IMR-90 (cell line): ENCODE data around the gene MRGPRF. TPM values are rescaled to one million over a fixed set of nuclear protein-coding genes. Genes with fewer than 3 reads are reported as not detected.

Experiments used
- ATAC-seq: fragments of 200-7000 bp; cut with Tn5 transposase; 2 replicates; pipeline ENCODE4 v1.9.1; 2020; ENCODE audit warnings: low read depth, mild to moderate bottlenecking, moderate library complexity
- BruUV-seq: library from RNA; stranded (reverse); fragments of 400-500 nt; replicated peaks from 2 replicates; lab custom pipeline; 2021; lab: Mats Ljungman, UMichigan
- CTCF ChIA-PET: fragments of 300-600 bp; formaldehyde crosslinking; extraction: SDS; loops from one replicate; lab custom pipeline; 2021; ENCODE audit warnings: antibody characterized with exemption; lab: Yijun Ruan, JAX
- POLR2A ChIA-PET: fragments of 300-600 bp; sonication (Branson Sonifier 250); formaldehyde crosslinking; loops from one replicate; lab custom pipeline; 2022; ENCODE audit warnings: antibody characterized with exemption; ENCODE audit not compliant: unreplicated experiment; lab: Charles Lee
- DNase-seq: peaks from one replicate; pipeline ENCODE4 v3.0.0; 2013
- H2AFZ ChIP-seq: replicated peaks from 2 replicates; pipeline ENCODE3; 2013; ENCODE audit warnings: low read length, mild to moderate bottlenecking; ENCODE audit not compliant: poor library complexity
- H2AK5ac ChIP-seq: 2 replicates; pipeline ENCODE4 v1.6.1; 2013; ENCODE audit warnings: low read depth, low read length, inconsistent platforms
- H2AK9ac ChIP-seq: replicated peaks from 2 replicates; pipeline ENCODE3; 2013; ENCODE audit warnings: mild to moderate bottlenecking, low read depth, low read length, moderate library complexity; ENCODE audit not compliant: poor library complexity
- H2BK120ac ChIP-seq: 2 replicates; pipeline ENCODE4 v1.6.1; 2013; ENCODE audit warnings: low read depth, low read length, inconsistent platforms
- H2BK15ac ChIP-seq: 3 replicates; pipeline ENCODE4 v1.6.1; 2013; ENCODE audit warnings: low read depth, low read length, inconsistent platforms
- H2BK20ac ChIP-seq: 2 replicates; pipeline ENCODE4 v1.6.1; 2013; ENCODE audit warnings: low read depth, mild to moderate bottlenecking, inconsistent platforms, low read length, moderate library complexity
- H2BK5ac ChIP-seq: 2 replicates; pipeline ENCODE4 v1.6.1; 2013; ENCODE audit warnings: mild to moderate bottlenecking, low read depth, low read length, inconsistent platforms; ENCODE audit not compliant: poor library complexity, severe bottlenecking
- H3K14ac ChIP-seq: replicated peaks from 2 replicates; pipeline ENCODE4 v1.6.1; 2013; ENCODE audit warnings: low read depth, low read length, inconsistent platforms
- H3K18ac ChIP-seq: 2 replicates; pipeline ENCODE4 v1.6.1; 2013; ENCODE audit warnings: low read depth, low read length, control low read depth
- H3K23ac ChIP-seq: 2 replicates; pipeline ENCODE4 v1.6.1; 2013; ENCODE audit warnings: low read depth, low read length, inconsistent platforms
- H3K27ac ChIP-seq: 2 replicates; pipeline ENCODE4 v1.5.1; 2013; ENCODE audit warnings: mild to moderate bottlenecking, control low read depth, low read length; ENCODE audit not compliant: insufficient read depth
- H3K27me3 ChIP-seq: 2 replicates; pipeline ENCODE4 v1.6.1; 2013; ENCODE audit warnings: low read length; ENCODE audit not compliant: control insufficient read depth, insufficient read depth
- H3K36me3 ChIP-seq: 2 replicates; pipeline ENCODE4 v1.6.1; 2013; ENCODE audit warnings: low read length, mixed read lengths; ENCODE audit not compliant: control insufficient read depth, insufficient read depth
- H3K4ac ChIP-seq: 2 replicates; pipeline ENCODE4 v1.6.1; 2013; ENCODE audit warnings: low read depth, low read length, inconsistent platforms
- H3K4me1 ChIP-seq: 2 replicates; pipeline ENCODE4 v1.6.1; 2013; ENCODE audit warnings: low read length, mixed read lengths; ENCODE audit not compliant: control insufficient read depth, insufficient read depth
- H3K4me2 ChIP-seq: 2 replicates; pipeline ENCODE4 v1.6.1; 2013; ENCODE audit warnings: low read depth, mild to moderate bottlenecking, control low read depth, low read length, moderate library complexity
- H3K4me3 ChIP-seq: 2 replicates; pipeline ENCODE4 v1.5.1; 2013; ENCODE audit warnings: low read depth, mild to moderate bottlenecking, control low read depth, low read length, moderate library complexity; ENCODE audit not compliant: insufficient read depth
- H3K56ac ChIP-seq: 2 replicates; pipeline ENCODE4 v1.6.1; 2013; ENCODE audit warnings: low read length, inconsistent platforms; ENCODE audit not compliant: insufficient read depth; ENCODE audit errors: extremely low read depth
- H3K79me1 ChIP-seq, 2 experiments: 2 replicates each; pipeline ENCODE4 v1.6.1; 2013; ENCODE audit warnings: low read length in 2 of 2, inconsistent platforms in 1 of 2, low read depth in 1 of 2
- H3K9ac ChIP-seq: 2 replicates; pipeline ENCODE4 v1.6.1; 2013; ENCODE audit warnings: low read depth, low read length, control low read depth
- H3K9me1 ChIP-seq: 2 replicates; pipeline ENCODE4 v1.6.1; 2013; ENCODE audit warnings: low read length, inconsistent platforms; ENCODE audit not compliant: insufficient read depth
- H3K9me3 ChIP-seq: 2 replicates; pipeline ENCODE4 v1.6.1; 2013; ENCODE audit warnings: low read length; ENCODE audit not compliant: control insufficient read depth, insufficient read depth
- H4K20me1 ChIP-seq: 2 replicates; pipeline ENCODE4 v1.6.1; 2013; ENCODE audit warnings: low read length, inconsistent platforms; ENCODE audit not compliant: insufficient read depth
- H4K5ac ChIP-seq: 2 replicates; pipeline ENCODE4 v1.6.1; 2013; ENCODE audit warnings: mild to moderate bottlenecking, low read depth, low read length, control low read depth
- H4K8ac ChIP-seq, 2 experiments: 2 replicates each; pipeline ENCODE4 v1.6.1; 2013; ENCODE audit warnings: low read depth in 2 of 2, low read length in 2 of 2, control low read depth in 1 of 2, inconsistent platforms in 1 of 2
- H4K91ac ChIP-seq: 2 replicates; pipeline ENCODE4 v1.6.1; 2013; ENCODE audit warnings: low read depth, low read length, inconsistent platforms; ENCODE audit not compliant: insufficient read depth
- BHLHE40 ChIP-seq: fragments of 150-350 bp; IDR thresholded peaks from 2 replicates; pipeline ENCODE4 v1.6.1; 2016; ENCODE audit warnings: mild to moderate bottlenecking, low read depth, low read length
- CEBPB ChIP-seq: IDR thresholded peaks from 2 replicates; pipeline ENCODE4 v1.6.1; 2012; ENCODE audit warnings: low read depth, low read length, improper control_type of control experiment
- CHD1 ChIP-seq: IDR thresholded peaks from 2 replicates; pipeline ENCODE4 v1.6.1; 2012; ENCODE audit warnings: low read depth, low read length, improper control_type of control experiment
- FOS ChIP-seq: fragments of 150-350 bp; IDR thresholded peaks from 2 replicates; pipeline ENCODE4 v1.6.1; 2016; ENCODE audit warnings: low read depth, low read length
- MAFK ChIP-seq: IDR thresholded peaks from 2 replicates; pipeline ENCODE4 v1.6.1; 2012; ENCODE audit warnings: low read depth, low read length, improper control_type of control experiment
- MAZ ChIP-seq: IDR thresholded peaks from 2 replicates; pipeline ENCODE4 v1.6.1; 2012; ENCODE audit warnings: low read depth, mild to moderate bottlenecking, low read length, improper control_type of control experiment, moderate library complexity, borderline replicate concordance
- MXI1 ChIP-seq: IDR thresholded peaks from 2 replicates; pipeline ENCODE4 v1.6.1; 2012; ENCODE audit warnings: low read depth, mild to moderate bottlenecking, low read length, moderate library complexity, borderline replicate concordance
- NFE2L2 ChIP-seq: fragments of 150-350 bp; IDR thresholded peaks from 2 replicates; pipeline ENCODE4 v1.6.1; 2016; ENCODE audit warnings: low read depth, mild to moderate bottlenecking, low read length
- POLR2A ChIP-seq: IDR thresholded peaks from 2 replicates; pipeline ENCODE4 v1.6.1; 2012; ENCODE audit warnings: mild to moderate bottlenecking, low read depth, low read length
- RAD21 ChIP-seq: IDR thresholded peaks from 2 replicates; pipeline ENCODE4 v1.6.1; 2012; ENCODE audit warnings: low read length, improper control_type of control experiment
- RCOR1 ChIP-seq: IDR thresholded peaks from 2 replicates; pipeline ENCODE4 v1.6.1; 2012; ENCODE audit warnings: mild to moderate bottlenecking, low read length, improper control_type of control experiment; ENCODE audit not compliant: insufficient replicate concordance
- RFX5 ChIP-seq: IDR thresholded peaks from 2 replicates; pipeline ENCODE4 v1.8.0; 2012; ENCODE audit warnings: low read depth, mild to moderate bottlenecking, low read length, moderate library complexity
- SMC3 ChIP-seq: fragments of 150-350 bp; IDR thresholded peaks from 2 replicates; pipeline ENCODE4 v1.6.1; 2016; ENCODE audit warnings: low read depth, mild to moderate bottlenecking, antibody characterized with exemption, low read length, moderate library complexity
- WGBS, 2 experiments: methylation state at CpG; one replicate each; pipeline versions ENCODE4 v1.1.5 to v1.1.7; 2013; ENCODE audit warnings: missing lambda C conversion rate in 2 of 2; ENCODE audit not compliant: insufficient read length in 1 of 2; ENCODE audit errors: extremely low coverage in 2 of 2; 5-methylcytosine and 5-hydroxymethylcytosine counted together
- dilution Hi-C: fragments of 300-500 bp; cut with HindIII; formaldehyde crosslinking; loops from one replicate; pipeline ENCODE4 v1.14.3; 2018; ENCODE audit warnings: low sequenced_read_pairs; ENCODE audit not compliant: unreplicated experiment
- in situ Hi-C: fragments of 300-500 bp; cut with MboI; formaldehyde crosslinking; loops from 3 replicates; pipeline ENCODE4 v1.14.3; 2019; ENCODE audit warnings: low sequenced_read_pairs, inconsistent platforms, mixed read lengths
- intact Hi-C: fragments of 100-400 bp; cut with micrococcal nuclease; formaldehyde crosslinking; loops from 2 replicates; pipeline ENCODE4 v1.10.0; 2022
- polyA plus RNA-seq, 3 experiments: library from polyadenylated mRNA; depleted of rRNA; stranded (reverse); fragments of >200 nt; gene quantifications; 2 replicates each; pipeline ENCODE4 v1.2.3, GENCODE V29; 2012; ENCODE audit warnings: low replicate concordance in 1 of 3
- total RNA-seq: library from RNA; depleted of rRNA; stranded (reverse); fragments of >200 nt; gene quantifications from 2 replicates; pipeline ENCODE4 v1.2.3, GENCODE V29; 2012
- TF ChIP-seq, protein P1 (sequence below): fragments of 150-350 bp; IDR thresholded peaks from 2 replicates; pipeline ENCODE4 v1.6.1; 2017; ENCODE audit warnings: mild to moderate bottlenecking, antibody characterized with exemption, low read length, low read depth
- TF ChIP-seq, protein P2 (sequence below): conservative IDR thresholded peaks from 2 replicates; pipeline ENCODE4 v1.5.1; 2012; ENCODE audit warnings: mild to moderate bottlenecking, low read depth, low read length, improper control_type of control experiment

Gene MRGPRF
- total and polyA plus RNA-seq, 2 of the 4 experiments (the other 2 are of a cell fraction), result 6.3 to 28.8 TPM

GRCh38 chr11:68977781-68978625 lies 35.0 kb downstream of the MRGPRF start:
- H3K9me3 ChIP-seq, result no peaks in the 10 kb centered on the region
- DNase-seq, result no peak
- no peak overlapping the region for H2BK20ac ChIP-seq
- H3K36me3 ChIP-seq, result no peaks in the 10 kb centered on the region
- H2AFZ ChIP-seq, result no peak overlapping the region
- no peak for ATAC-seq
- no peak overlapping the region for H3K14ac ChIP-seq
- H3K4me3 ChIP-seq, result no peak overlapping the region
- H3K56ac ChIP-seq, result no peak overlapping the region
- no TSS peak for BruUV-seq
- H4K8ac ChIP-seq, result no peak overlapping the region
- H4K20me1 ChIP-seq, result no peaks in the 10 kb centered on the region
- H3K4ac ChIP-seq, result no peak overlapping the region
- no peak overlapping the region for H2BK15ac ChIP-seq
- intact Hi-C loops (no loop called here), in situ Hi-C loops (no loop called here), dilution Hi-C loops (no loop called here)
- no peak overlapping the region for H2BK120ac ChIP-seq
- H3K4me1 ChIP-seq, result peaks cover 2% of the 10 kb centered on the region; the same call in 1 of the 2 replicates
- H3K9me1 ChIP-seq, result no peaks in the 10 kb centered on the region
- ChIA-PET CTCF (no interaction called here), POLR2A (no interaction called here)
- H3K27me3 ChIP-seq, result peaks cover 46% of the 10 kb centered on the region
- 91% methylated on average over 4 of the region's 14 CpGs; no CpG with 5 or more reads in 1 of the 2 experiments for WGBS, 2 experiments
- no peak overlapping the region for H3K9ac ChIP-seq
- H3K18ac ChIP-seq, result no peak overlapping the region
- no peak overlapping the region for H4K91ac ChIP-seq
- H2AK9ac ChIP-seq, result no peak overlapping the region
- H3K23ac ChIP-seq, result no peak overlapping the region
- no peaks in the 10 kb centered on the region for H3K79me1 ChIP-seq
- no peak overlapping the region for H2BK5ac ChIP-seq
- H2AK5ac ChIP-seq, result no peak overlapping the region
- H3K4me2 ChIP-seq, result no peak overlapping the region
- no peak overlapping the region for H4K5ac ChIP-seq
- H3K27ac ChIP-seq, result no peak overlapping the region
- no peak for TF ChIP-seq RFX5
- TF ChIP-seq CHD1, result no peak
- TF ChIP-seq RAD21, result no peak
- TF ChIP-seq CEBPB, result no peak
- TF ChIP-seq RCOR1, result no peak
- no peak for TF ChIP-seq NFE2L2
- TF ChIP-seq, protein P1, sequence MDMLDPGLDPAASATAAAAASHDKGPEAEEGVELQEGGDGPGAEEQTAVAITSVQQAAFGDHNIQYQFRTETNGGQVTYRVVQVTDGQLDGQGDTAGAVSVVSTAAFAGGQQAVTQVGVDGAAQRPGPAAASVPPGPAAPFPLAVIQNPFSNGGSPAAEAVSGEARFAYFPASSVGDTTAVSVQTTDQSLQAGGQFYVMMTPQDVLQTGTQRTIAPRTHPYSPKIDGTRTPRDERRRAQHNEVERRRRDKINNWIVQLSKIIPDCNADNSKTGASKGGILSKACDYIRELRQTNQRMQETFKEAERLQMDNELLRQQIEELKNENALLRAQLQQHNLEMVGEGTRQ, result no peak
- TF ChIP-seq SMC3, result no peak
- TF ChIP-seq MAZ, result no peak
- TF ChIP-seq MAFK, result no peak
- no peak for TF ChIP-seq MXI1
- TF ChIP-seq FOS, result no peak
- no peak for TF ChIP-seq POLR2A
- TF ChIP-seq, protein P2, sequence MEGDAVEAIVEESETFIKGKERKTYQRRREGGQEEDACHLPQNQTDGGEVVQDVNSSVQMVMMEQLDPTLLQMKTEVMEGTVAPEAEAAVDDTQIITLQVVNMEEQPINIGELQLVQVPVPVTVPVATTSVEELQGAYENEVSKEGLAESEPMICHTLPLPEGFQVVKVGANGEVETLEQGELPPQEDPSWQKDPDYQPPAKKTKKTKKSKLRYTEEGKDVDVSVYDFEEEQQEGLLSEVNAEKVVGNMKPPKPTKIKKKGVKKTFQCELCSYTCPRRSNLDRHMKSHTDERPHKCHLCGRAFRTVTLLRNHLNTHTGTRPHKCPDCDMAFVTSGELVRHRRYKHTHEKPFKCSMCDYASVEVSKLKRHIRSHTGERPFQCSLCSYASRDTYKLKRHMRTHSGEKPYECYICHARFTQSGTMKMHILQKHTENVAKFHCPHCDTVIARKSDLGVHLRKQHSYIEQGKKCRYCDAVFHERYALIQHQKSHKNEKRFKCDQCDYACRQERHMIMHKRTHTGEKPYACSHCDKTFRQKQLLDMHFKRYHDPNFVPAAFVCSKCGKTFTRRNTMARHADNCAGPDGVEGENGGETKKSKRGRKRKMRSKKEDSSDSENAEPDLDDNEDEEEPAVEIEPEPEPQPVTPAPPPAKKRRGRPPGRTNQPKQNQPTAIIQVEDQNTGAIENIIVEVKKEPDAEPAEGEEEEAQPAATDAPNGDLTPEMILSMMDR, result no peak
- TF ChIP-seq BHLHE40, result no peak
